CD4-positive, alpha-beta T cell (primary cell): ENCODE results near the gene RNPS1. TPM values are rescaled to one million over a fixed set of nuclear protein-coding genes. Genes with fewer than 3 reads are reported as not detected.

Experiments used
- ATAC-seq: fragments of 200-7000 bp; cut with Tn5 transposase; one replicate; pipeline ENCODE4 v1.10.0; 2022; ENCODE audit warnings: mild to moderate bottlenecking; ENCODE audit not compliant: poor library complexity
- CTCF ChIA-PET: fragments of 350-600 bp; sonication (Branson Sonifier 250); formaldehyde crosslinking; loops from one replicate; lab custom pipeline; 2021; ENCODE audit warnings: antibody characterized with exemption, inconsistent platforms; lab: Charles Lee
- POLR2A ChIA-PET: fragments of 350-600 bp; sonication (Branson Sonifier 250); formaldehyde crosslinking; loops from one replicate; lab custom pipeline; 2021; ENCODE audit warnings: antibody characterized with exemption, inconsistent platforms; lab: Charles Lee
- DNase-seq, 14 experiments: peaks; one replicate each; pipeline ENCODE4 v3.0.0-alpha.2; 2013 to 2020; ENCODE audit warnings: mixed read lengths in 2 of 14
- H3K27ac ChIP-seq, 2 donors: one replicate each; pipeline versions ENCODE4 v1.5.1 to v1.7.0; 2013; ENCODE audit warnings: low read length in 2 of 2, low read depth in 1 of 2, mild to moderate bottlenecking in 1 of 2
- H3K27me3 ChIP-seq, 2 experiments: 1 replicate in 1 of 2; 2 replicates in 1 of 2; pipeline versions ENCODE4 v1.6.1 to v1.7.0; 2013; ENCODE audit warnings: low read length in 2 of 2, control low read depth in 1 of 2, mild to moderate bottlenecking in 1 of 2, moderate library complexity in 1 of 2; ENCODE audit not compliant: insufficient read depth in 2 of 2, control insufficient read depth in 1 of 2
- H3K36me3 ChIP-seq: one replicate; pipeline ENCODE4 v1.6.1; 2013; ENCODE audit warnings: low read length, control low read depth; ENCODE audit not compliant: insufficient read depth
- H3K4me1 ChIP-seq: one replicate; pipeline ENCODE4 v1.6.1; 2013; ENCODE audit warnings: low read length, control low read depth; ENCODE audit not compliant: insufficient read depth
- H3K4me3 ChIP-seq: one replicate; pipeline ENCODE4 v1.5.1; 2013; ENCODE audit warnings: mild to moderate bottlenecking, low read length, moderate library complexity
- H3K9me3 ChIP-seq, 2 experiments: 1 replicate in 1 of 2; 2 replicates in 1 of 2; pipeline versions ENCODE4 v1.6.1 to v1.7.0; 2013; ENCODE audit warnings: low read length in 2 of 2, mild to moderate bottlenecking in 2 of 2, control low read depth in 1 of 2, moderate library complexity in 1 of 2; ENCODE audit not compliant: control insufficient read depth in 1 of 2, insufficient read depth in 1 of 2
- H3K27ac Mint-ChIP-seq: one replicate; pipeline ENCODE4 v1.8.0; 2020; ENCODE audit warnings: mixed read lengths
- H3K27me3 Mint-ChIP-seq: one replicate; pipeline ENCODE4 v1.8.0; 2021; ENCODE audit warnings: mixed read lengths
- H3K36me3 Mint-ChIP-seq: one replicate; pipeline ENCODE4 v1.8.0; 2021; ENCODE audit warnings: low read depth, mixed read lengths
- H3K4me1 Mint-ChIP-seq: one replicate; pipeline ENCODE4 v1.8.0; 2021; ENCODE audit warnings: low read depth, mixed read lengths
- H3K4me3 Mint-ChIP-seq: one replicate; pipeline ENCODE4 v1.8.0; 2020; ENCODE audit warnings: mild to moderate bottlenecking, mixed read lengths
- H3K9me3 Mint-ChIP-seq: one replicate; pipeline ENCODE4 v1.8.0; 2020; ENCODE audit warnings: mixed read lengths
- intact Hi-C, 2 experiments: fragments of 100-400 bp; cut with DNase I in 1 of 2; cut with micrococcal nuclease in 1 of 2; formaldehyde crosslinking; loops; one replicate each; pipeline versions ENCODE4 v1.15.1 to v1.9.0; 2023 to 2025; cut with DNase I, micrococcal nuclease
- total RNA-seq, 174 experiments: library from RNA in 2 of 174; stranded (reverse) in 2 of 174; gene quantifications; one replicate each; pipeline ENCODE4 v1.2.3 and lab custom pipeline; 2021 to 2026
- TF ChIP-seq, protein P1 (sequence below): fragments of 200-600 bp; IDR thresholded peaks from one replicate; pipeline ENCODE4 v1.8.0; 2022; ENCODE audit warnings: antibody characterized with exemption, mild to moderate bottlenecking

Gene RNPS1
- total RNA-seq, 2 experiments from 2014 or later = 211 to 214 TPM

DNA sequence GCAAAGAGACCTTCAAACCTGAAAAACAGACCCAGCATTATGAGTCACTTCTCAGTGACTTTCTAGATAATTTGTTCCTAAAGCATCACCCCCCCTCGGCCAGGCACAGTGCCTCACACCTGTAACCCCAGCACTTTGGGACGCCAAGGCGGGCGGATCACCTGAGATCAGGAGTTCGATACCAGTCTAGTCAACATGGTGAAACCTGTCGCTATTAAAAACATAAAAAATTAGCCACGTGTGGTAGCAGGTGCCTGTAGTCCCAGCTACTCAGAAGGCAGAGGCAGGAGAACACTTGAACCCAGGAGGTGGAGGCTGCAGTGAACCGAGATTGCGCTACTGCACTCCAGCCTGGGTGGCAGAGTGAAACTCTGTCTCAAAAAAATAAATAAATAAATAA is 24.3 kb upstream of the RNPS1 start:
- no peak overlapping the region for H3K27ac ChIP-seq
- H3K36me3 ChIP-seq = peaks cover 7% of the 10 kb centered on the region
- TF ChIP-seq, protein P1, sequence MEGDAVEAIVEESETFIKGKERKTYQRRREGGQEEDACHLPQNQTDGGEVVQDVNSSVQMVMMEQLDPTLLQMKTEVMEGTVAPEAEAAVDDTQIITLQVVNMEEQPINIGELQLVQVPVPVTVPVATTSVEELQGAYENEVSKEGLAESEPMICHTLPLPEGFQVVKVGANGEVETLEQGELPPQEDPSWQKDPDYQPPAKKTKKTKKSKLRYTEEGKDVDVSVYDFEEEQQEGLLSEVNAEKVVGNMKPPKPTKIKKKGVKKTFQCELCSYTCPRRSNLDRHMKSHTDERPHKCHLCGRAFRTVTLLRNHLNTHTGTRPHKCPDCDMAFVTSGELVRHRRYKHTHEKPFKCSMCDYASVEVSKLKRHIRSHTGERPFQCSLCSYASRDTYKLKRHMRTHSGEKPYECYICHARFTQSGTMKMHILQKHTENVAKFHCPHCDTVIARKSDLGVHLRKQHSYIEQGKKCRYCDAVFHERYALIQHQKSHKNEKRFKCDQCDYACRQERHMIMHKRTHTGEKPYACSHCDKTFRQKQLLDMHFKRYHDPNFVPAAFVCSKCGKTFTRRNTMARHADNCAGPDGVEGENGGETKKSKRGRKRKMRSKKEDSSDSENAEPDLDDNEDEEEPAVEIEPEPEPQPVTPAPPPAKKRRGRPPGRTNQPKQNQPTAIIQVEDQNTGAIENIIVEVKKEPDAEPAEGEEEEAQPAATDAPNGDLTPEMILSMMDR = no peak
- Mint-ChIP-seq H3K36me3 (peaks cover 7% of the 10 kb centered on the region), H3K9me3 (no peaks in the 10 kb centered on the region), H3K4me1 (no peaks in the 10 kb centered on the region), H3K27ac (no peak overlapping the region), H3K27me3 (no peaks in the 10 kb centered on the region), H3K4me3 (no peak overlapping the region)
- no peak overlapping the region for H3K4me3 ChIP-seq
- intact Hi-C loops = no loop called here
- H3K4me1 ChIP-seq = peaks cover 3% of the 10 kb centered on the region
- no peak for ATAC-seq
- H3K27me3 ChIP-seq = no peaks in the 10 kb centered on the region
- DNase-seq = no peak
- no peaks in the 10 kb centered on the region for H3K9me3 ChIP-seq
- ChIA-PET POLR2A (no interaction called here), CTCF (no interaction called here)

DNA sequence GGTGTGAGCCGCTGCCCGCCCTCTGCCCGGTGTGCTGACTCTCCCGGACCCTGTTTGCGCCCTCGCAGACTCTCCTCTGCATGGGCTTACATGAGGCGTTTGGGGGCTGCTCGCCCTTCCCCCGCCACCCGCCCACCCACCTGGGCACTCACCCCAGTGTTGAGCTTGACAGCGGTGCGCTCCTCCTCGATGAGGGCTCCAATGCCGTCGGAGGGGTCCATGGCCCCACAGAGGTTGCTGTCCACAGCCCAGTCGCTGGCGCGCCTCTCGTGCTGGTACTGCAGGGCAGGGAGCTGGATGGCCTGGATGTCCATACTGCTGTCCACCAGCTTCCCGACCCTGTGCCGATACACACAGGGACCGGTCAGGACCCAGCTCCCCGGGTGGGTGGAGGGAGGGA is 21.4 kb upstream of the RNPS1 start:
- ChIA-PET CTCF (no interaction called here), POLR2A (no interaction called here)
- H3K27me3 Mint-ChIP-seq = no peaks in the 10 kb centered on the region
- Histone ChIP-seq H3K36me3 (peaks cover 5% of the 10 kb centered on the region), H3K27me3 (no peaks in the 10 kb centered on the region), H3K27ac (no peak overlapping the region), H3K4me3 (no peak overlapping the region), H3K9me3 (no peaks in the 10 kb centered on the region), H3K4me1 (no peaks in the 10 kb centered on the region)
- H3K27ac Mint-ChIP-seq = no peak overlapping the region
- DNase-seq = no peak
- H3K36me3 Mint-ChIP-seq = no peaks in the 10 kb centered on the region
- TF ChIP-seq, protein P1 = no peak
- H3K4me1 Mint-ChIP-seq = no peaks in the 10 kb centered on the region
- ATAC-seq = no peak
- no peak overlapping the region for H3K4me3 Mint-ChIP-seq
- H3K9me3 Mint-ChIP-seq = no peaks in the 10 kb centered on the region
- intact Hi-C loops = no loop called here

DNA sequence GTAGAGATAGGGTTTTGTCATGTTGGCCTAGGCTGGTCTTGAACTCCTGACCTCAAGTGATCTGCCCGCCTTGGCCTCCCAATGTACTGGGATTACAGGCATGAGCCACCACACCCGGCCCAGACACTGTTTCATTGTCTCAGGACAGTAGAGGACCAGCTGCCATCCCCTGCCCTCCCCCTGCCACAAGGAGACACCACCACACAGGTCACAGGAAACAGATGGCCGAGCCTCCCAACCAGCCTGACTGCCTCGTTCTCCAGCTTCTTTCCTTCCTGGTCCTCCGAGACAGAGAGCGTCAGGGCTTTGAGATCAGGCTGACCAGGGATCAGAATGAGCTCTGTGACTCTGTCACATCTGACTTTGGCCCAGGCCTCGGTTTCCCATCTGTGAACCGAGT is 20.8 kb upstream of the RNPS1 start:
- no peak overlapping the region for H3K4me3 ChIP-seq
- no peaks in the 10 kb centered on the region for H3K9me3 ChIP-seq
- DNase-seq = no peak
- no peaks in the 10 kb centered on the region for H3K9me3 Mint-ChIP-seq
- TF ChIP-seq, protein P1 = no peak
- H3K4me1 Mint-ChIP-seq = no peaks in the 10 kb centered on the region
- peaks cover 5% of the 10 kb centered on the region for H3K36me3 ChIP-seq
- no peak overlapping the region for H3K4me3 Mint-ChIP-seq
- no peak for ATAC-seq
- no peak overlapping the region for H3K27ac ChIP-seq
- H3K27me3 Mint-ChIP-seq = no peaks in the 10 kb centered on the region
- H3K36me3 Mint-ChIP-seq = peaks cover 2% of the 10 kb centered on the region
- intact Hi-C loops = no loop called here
- no peaks in the 10 kb centered on the region for H3K4me1 ChIP-seq
- CTCF ChIA-PET = no interaction called here
- no peak overlapping the region for H3K27ac Mint-ChIP-seq
- no peaks in the 10 kb centered on the region for H3K27me3 ChIP-seq
- POLR2A ChIA-PET = no interaction called here
